Urothelium cell line (cell line): ENCODE measurements around the gene GORASP1.
A peak's percentile ranks its signal among the peaks of the same experiment; 100 is the strongest.

ENCODE experiments used
- DNase-seq: peaks from one replicate; pipeline ENCODE4 v3.0.0; 2011; ENCODE audit warnings: low spot score, mixed read lengths
- FAIRE-seq: peaks from 2 replicates; lab custom pipeline; 2011; peaks lifted over from hg19 to GRCh38; lab: Jason Lieb, UNC

Gene GORASP1

DNA sequence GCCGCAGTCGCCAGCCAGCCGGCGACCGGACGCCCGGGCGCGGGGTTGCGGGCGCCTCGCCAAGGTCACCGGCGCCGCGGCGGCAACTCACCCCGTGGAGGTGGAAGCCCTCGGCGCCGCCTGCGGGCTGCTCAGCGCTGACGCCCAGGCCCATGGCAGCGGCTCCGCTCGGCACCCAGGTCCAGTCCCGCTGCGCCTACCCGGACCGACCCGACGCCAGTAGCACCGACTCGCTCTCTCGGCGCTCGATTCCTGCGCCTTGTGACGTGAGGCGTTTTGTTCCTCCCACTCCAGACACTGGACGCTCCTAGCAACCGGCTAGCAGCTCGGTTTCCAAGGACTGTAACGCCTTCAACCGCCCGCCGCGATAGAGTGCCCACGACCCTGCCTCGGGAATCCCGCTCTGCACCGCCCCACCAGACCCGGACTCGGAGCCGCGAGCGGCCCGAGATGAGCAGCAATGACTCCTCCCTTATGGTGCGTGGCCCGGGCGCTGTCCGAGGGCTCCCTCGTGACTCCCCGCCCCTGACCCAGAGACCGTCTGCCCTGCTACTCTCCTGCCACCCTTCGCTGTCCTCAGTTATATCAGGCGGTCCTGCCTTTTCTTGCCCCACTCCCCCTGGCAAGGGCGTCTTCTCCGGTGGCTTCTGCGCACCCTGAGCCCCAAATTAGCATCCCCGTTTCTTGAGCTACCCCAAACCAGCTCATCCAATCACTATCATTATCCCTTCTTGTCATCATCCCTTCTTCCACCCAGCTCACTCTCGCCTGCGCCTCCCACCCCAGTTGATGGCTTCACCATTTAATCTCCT, at the start of gene GORASP1, which contains the start of gene TTC21A:
Gene GORASP1, minus strand, starts transcription at position 240 of the 812 bp plus-strand sequence. Its CDS starts 86 bp downstream, at position 154.
Gene TTC21A, plus strand, starts transcription at position 293 of the 812 bp plus-strand sequence. Its CDS starts 158 bp downstream, at position 451.
- DNase-seq (peak; percentile 94), FAIRE-seq (no peak)

DNA sequence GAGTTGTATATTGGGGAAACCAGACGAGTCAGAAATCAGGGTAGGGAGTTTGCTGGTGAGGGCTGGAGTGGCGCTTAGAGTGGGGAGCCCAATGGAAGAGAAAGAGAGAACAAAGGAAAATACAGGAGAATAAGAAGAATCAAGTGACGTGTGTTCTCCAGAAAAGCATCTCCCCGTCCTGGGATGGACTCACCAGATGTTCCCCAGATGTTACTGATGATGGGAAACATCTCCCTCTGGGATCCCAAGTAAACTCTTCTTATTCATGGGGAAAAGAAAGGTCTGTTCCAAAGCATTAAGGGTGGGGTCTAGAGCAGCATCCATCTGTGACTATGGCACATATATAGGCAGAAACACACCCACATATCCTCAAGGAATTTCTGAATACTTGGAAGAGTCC, 49.0 kb upstream of the GORASP1 start:
- no peak for DNase-seq
- FAIRE-seq: no peak

GRCh38 chr3:39154280-39155021, 47.0 kb upstream of the GORASP1 start:
- DNase-seq: peak; percentile 87
- FAIRE-seq: no peak

DNA sequence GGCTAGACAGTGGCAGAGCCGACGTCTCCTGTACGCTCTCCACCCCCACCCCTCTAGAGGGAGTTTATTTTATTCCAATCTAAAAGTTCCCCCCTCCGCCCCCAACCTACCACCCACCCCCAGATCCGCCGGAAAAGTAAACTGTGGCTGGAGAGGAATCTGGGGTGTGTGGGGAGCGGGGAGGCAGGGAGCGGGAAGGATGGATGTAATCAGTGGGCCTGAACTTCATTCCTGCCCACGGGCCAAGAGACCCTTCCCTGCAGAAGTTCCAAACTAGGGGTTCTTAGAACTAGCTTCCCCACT, 46.5 kb upstream of the GORASP1 start:
- no peak for DNase-seq
- no peak for FAIRE-seq

- FAIRE-seq (no peak), DNase-seq (peak; percentile 82)
Measured at GRCh38 chr3:39150803-39151631, 43.6 kb upstream of the GORASP1 start.

GRCh38 chr3:39150148-39150802, 42.8 kb upstream of the GORASP1 start:
- no peak for DNase-seq
- FAIRE-seq: no peak

- DNase-seq (no peak), FAIRE-seq (no peak)
Measured at GRCh38 chr3:39149498-39150147, 42.2 kb upstream of the GORASP1 start.

- DNase-seq: no peak
- no peak for FAIRE-seq
Measured at GRCh38 chr3:39149059-39149455, 41.6 kb upstream of the GORASP1 start.

DNA sequence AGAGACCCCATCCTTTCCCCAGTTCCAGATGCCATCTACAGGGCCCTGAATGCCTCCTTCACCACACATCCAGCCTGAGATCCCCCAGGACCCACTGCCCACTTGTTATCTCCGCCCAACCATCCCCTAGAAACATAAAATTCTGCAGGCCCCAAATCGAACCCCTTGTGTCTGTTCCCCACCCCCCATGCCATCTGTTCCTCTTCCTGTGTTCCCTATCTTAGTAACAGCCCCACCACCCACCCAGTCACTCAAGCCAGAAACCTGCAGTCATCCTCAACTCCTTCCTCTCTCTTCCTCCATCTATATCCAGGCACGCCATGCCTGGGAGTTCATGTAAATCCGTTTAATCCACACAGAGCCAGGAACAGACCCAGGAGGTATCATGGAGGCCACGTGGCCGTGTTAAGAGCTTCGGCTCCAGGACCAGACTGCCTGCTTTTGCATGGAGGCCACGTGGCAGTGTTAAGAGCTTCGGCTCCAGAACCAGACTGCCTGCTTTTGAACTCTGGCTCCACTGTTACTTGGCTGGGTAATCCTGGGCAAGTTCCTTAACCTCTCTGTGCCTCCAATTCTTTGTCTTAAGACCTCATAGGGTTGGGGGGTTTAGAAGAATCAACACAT, 41.1 kb upstream of the GORASP1 start:
- no peak for FAIRE-seq
- DNase-seq: no peak

- no peak for FAIRE-seq
- no peak for DNase-seq
Measured at GRCh38 chr3:39147711-39148434, 40.4 kb upstream of the GORASP1 start.

DNA sequence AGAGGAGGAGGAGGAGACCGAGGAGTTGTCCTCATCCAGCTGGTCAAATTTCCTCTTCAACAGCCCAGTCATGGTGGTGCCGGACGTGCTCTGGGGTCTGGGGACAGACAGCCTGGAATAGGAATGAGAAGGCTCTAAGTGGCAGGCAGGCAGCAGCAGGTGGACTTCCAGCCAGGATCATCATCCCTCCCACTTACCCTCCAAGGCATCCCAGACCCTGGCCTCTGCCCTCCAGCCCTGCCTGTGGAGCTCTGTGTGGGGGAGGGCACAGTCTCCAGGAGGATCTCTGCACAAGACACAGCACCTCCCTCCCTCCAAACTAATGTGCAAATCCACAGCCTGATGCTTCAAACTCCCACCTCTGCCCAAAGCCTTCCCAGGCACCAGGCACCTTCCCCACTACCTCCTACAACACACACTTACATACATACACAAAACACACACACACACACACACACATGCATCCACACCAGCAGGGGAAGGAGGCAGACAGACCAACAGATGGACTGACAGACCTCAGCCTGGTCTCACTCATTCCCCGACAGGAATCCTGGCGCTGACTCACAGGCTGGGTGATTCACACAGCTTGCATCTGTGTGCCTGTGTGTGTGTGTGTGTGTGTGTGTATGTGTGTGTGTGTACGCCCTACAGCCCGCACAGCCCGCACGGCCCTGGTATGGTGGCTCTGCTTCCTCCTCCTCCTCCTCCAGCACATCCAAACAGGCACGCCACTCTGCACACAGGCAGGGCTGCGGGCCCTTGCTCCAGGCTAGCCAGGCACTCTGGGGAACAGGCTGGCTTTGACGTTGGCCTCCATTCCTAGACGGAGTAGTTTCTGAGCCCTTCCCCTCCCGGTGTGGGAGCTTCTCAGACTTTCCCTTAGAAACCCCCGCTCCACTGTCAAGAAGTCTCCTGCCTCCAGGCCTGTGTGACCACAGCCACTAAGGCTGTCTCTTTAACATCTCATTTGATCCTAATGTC, 39.5 kb upstream of the GORASP1 start:
- FAIRE-seq: peak; percentile 93
- peak; percentile 81 for DNase-seq

- no peak for DNase-seq
Measured at GRCh38 chr3:39146083-39146501, 38.7 kb upstream of the GORASP1 start.

DNA sequence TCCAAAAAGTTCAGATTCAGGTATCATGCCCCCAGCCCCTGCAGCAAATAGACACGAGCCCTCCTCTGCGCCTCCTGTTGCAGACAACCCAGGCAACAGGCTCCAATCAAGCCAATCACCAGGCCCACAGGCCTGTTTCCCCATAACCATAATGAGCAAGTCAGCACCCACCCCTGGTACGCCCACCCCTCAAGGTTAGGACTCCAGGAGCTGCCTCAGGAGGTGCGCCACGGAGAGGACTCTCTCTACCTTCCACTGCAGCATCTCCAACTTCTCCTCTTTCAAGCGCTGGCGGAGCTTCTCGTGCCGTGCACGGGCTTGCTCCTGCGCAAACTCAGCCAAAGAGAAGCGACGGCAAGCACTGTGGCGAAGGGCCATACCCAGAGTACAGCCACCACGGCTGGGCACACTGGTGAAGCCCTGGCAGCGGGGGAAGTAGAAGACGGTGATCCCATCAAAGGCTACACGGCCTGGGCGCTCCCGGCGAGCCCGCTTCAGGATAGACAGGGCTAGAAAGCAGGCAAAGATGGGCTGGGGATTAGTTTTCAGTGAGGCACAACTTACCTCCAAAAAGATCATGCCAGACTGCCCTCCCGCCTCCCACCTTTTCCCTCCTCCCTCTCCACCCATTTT, 37.4 kb upstream of the GORASP1 start:
- DNase-seq: no peak
- FAIRE-seq: no peak

More at GRCh38 chr3:39146083-39146501, 38.7 kb upstream of the GORASP1 start:
- FAIRE-seq: no peak

DNA sequence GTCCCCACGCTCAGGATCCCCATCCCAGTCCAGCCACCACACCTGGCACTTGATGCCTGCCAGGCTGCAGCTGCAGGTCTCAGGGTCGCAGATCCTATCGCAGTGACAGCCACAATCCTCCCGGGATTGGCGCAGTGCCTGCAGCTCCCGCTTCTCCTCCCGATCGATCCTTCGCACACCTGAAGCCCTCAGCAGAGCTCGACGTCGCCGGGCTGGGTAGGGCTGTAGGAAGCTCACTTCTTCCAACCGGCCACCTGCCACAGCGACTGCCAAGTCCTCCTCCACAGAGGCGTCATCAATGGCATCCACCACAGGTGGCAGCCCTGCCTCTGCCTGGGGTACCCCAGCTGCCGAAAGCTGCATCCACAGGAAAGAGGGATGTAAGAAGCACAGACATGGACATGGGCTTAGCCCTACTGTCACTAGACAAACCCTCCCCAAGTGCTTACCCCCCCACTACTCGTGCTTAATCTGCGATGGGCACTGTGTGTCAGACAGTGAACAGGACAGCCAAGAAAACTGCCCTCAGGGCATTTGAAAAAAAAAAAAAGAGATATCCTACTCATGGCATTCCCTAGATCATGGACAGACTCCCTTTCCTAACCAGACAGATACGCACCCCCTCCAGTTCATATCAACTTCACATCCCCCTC, 36.8 kb upstream of the GORASP1 start:
- no peak for FAIRE-seq
- DNase-seq: no peak

DNA sequence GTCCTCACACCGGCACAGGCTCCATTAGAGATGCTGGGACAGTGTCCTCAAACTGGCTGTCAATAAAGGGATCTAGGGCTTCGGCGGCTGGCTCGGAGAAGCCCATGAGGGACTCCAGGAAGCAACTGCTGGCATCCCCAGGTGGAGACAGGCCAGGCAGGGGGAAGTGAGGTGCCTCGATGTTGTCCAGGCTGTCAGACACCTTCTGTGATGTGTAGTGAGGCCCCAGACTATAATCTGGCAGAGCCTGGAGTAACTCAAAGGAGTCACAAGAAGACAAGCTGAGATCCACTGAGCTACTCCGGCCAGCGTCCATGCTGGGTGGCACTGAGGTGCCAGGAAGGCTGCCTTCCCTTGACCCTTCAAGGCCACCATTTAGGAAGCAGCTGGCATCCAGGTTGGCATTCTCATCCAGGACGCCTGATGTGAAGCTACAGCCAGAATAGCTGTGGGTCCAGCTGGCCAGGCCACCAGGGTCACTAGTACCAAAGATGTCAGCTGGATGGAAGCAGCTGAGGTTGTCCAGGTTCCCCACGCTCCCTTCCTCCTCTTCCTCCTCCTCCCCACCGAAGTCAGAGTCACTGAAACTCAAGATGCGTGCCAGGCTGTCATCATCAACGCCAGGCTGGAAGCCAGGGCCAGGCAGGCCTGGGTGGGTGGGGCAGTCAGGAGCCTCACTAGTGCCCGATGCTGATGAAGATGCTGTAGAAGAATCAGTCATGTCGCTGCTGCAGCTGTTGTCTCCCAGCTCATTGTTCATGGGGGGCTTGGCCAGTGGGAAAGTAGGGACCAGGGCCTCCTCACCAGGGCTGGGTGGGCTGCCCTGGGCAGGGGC, 35.8 kb upstream of the GORASP1 start:
- DNase-seq (no peak), FAIRE-seq (no peak)

GRCh38 chr3:39142067-39142466, 34.6 kb upstream of the GORASP1 start:
- no peak for FAIRE-seq
- DNase-seq: no peak
